ENCODE measurements around the gene IGF2R. TPM values are rescaled to one million over a fixed set of nuclear protein-coding genes. Genes with fewer than 3 reads are reported as not detected.

The IGF2R gene
- total RNA-seq, 1 experiment from 2014 or later, result 127 TPM

DNA sequence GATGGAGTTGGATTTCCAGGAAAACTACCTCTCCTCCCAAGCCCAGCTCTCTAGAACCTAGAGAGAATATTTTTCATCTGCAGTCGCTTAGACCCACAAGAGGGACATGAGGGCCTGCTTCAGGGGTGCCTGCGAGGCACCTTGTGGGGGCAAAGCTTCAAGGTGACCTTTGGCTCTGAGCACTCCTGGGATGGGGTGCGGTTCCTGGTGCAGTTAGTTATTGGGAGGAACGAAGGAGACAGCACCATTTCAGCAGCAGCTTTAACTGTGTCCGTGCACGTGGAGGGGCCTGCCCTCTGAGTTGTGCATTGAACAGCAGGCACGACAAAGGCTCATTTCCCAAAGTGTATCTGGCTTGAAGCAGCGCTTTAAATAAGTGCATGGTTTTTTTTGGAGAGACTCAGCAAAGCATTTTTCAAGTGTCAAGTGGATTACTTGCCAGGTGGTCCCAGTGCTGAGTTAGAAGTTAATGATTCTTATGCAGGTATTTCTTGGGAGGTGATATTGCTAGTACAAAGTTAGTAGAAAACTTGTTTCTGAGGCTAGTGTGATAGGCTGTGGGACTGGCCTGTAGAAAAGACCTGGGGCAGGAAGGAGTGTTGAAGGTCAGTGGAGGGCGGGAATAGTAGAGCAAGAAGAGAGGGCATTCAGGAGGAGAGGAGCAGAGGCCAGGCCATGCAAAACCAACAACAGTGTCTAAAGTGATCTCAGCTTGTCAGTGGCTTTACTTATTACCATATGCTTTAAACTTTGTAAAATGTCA is 3.8 kb downstream of the IGF2R start:
- Mint-ChIP-seq H3K36me3 (ENCODE audit: insufficient read depth, unreplicated experiment) (peaks cover 23% of the 10 kb centered on the region), H3K27ac (ENCODE audit: unreplicated experiment) (no peak overlapping the region), H3K4me1 (ENCODE audit: low read depth, unreplicated experiment) (peaks cover 46% of the 10 kb centered on the region), H3K9me3 (ENCODE audit: low read depth, unreplicated experiment) (no peaks in the 10 kb centered on the region), H3K27me3 (ENCODE audit: unreplicated experiment) (no peaks in the 10 kb centered on the region), H3K4me3 (ENCODE audit: low read depth, unreplicated experiment) (no peak overlapping the region)
- intact Hi-C loops (cut with micrococcal nuclease; ENCODE audit: unreplicated experiment), result no loop called here
- no peak for DNase-seq
- CTCF ChIA-PET, result no interaction called here
- BruUV-seq (replicated peaks), result no TSS peak
- TF ChIP-seq CTCF (IDR thresholded peaks at IDR 0.05; ENCODE audit: unreplicated experiment), result no peak

DNA sequence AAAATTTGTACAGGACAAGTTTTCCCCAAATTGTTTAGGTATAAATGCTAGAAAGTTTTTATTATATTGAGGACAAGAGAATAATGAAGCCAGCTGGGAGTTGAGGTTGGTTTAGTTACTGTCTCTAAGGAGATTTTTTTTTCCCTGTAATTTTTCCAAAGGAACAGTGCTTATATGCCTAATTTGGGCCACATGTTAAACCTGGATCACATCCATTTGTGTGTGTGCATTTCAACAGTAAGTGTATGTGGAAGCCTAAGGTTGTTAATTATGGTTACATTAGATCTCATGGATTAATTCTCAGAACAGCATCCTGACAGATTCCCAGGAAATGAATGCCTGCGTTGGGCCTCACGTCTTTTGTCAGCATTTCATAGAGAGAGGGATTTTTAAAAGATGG is 4.5 kb downstream of the IGF2R start:
- CTCF ChIA-PET, result no interaction called here
- H3K9me3 Mint-ChIP-seq (ENCODE audit: low read depth, unreplicated experiment), result no peaks in the 10 kb centered on the region
- no peak overlapping the region for H3K4me3 Mint-ChIP-seq (ENCODE audit: low read depth, unreplicated experiment)
- BruUV-seq (replicated peaks), result no TSS peak
- DNase-seq, result no peak
- intact Hi-C loops (cut with micrococcal nuclease; ENCODE audit: unreplicated experiment), result no loop called here
- no peaks in the 10 kb centered on the region for H3K27me3 Mint-ChIP-seq (ENCODE audit: unreplicated experiment)
- TF ChIP-seq CTCF (IDR thresholded peaks at IDR 0.05; ENCODE audit: unreplicated experiment), result no peak
- H3K27ac Mint-ChIP-seq (ENCODE audit: unreplicated experiment), result no peak overlapping the region
- peaks cover 26% of the 10 kb centered on the region for H3K36me3 Mint-ChIP-seq (ENCODE audit: insufficient read depth, unreplicated experiment)
- peaks cover 49% of the 10 kb centered on the region for H3K4me1 Mint-ChIP-seq (ENCODE audit: low read depth, unreplicated experiment)

DNA sequence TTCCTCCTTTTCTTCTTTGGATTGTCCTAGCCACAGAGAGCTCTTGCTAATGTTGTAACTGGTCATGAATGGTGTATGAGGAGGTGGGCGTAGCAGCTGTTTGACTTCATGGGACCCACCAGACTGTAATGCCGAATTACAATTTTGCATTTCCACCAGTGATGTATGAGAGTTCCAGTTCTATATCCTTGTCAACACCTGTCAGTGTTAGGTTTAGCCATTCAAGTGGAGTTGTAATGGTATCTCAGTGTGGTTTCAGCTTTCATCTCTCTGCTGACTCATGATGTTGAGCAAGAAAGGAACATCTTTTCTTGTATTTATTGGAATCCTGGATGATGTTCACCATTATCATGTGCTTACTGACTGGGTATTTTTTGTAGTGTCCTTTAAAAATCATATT is 5.1 kb downstream of the IGF2R start:
- no TSS peak for BruUV-seq (replicated peaks)
- DNase-seq, result no peak
- Mint-ChIP-seq H3K27me3 (ENCODE audit: unreplicated experiment) (no peaks in the 10 kb centered on the region), H3K27ac (ENCODE audit: unreplicated experiment) (no peak overlapping the region), H3K36me3 (ENCODE audit: insufficient read depth, unreplicated experiment) (peaks cover 26% of the 10 kb centered on the region), H3K9me3 (ENCODE audit: low read depth, unreplicated experiment) (no peaks in the 10 kb centered on the region), H3K4me3 (ENCODE audit: low read depth, unreplicated experiment) (no peak overlapping the region), H3K4me1 (ENCODE audit: low read depth, unreplicated experiment) (peaks cover 55% of the 10 kb centered on the region)
- TF ChIP-seq CTCF (IDR thresholded peaks at IDR 0.05; ENCODE audit: unreplicated experiment), result no peak
- CTCF ChIA-PET, result interaction anchor here (0.9 kb wide), 1 partner anchor 9 kb away, joined by 3 read pairs; no protein-coding TSS in a partner anchor
- intact Hi-C loops (cut with micrococcal nuclease; ENCODE audit: unreplicated experiment), result no loop called here

- BruUV-seq (replicated peaks), result no TSS peak
- no peak for DNase-seq
- H3K27me3 Mint-ChIP-seq (ENCODE audit: unreplicated experiment), result no peaks in the 10 kb centered on the region
- no peaks in the 10 kb centered on the region for H3K9me3 Mint-ChIP-seq (ENCODE audit: low read depth, unreplicated experiment)
- H3K4me3 Mint-ChIP-seq (ENCODE audit: low read depth, unreplicated experiment), result no peak overlapping the region
- H3K27ac Mint-ChIP-seq (ENCODE audit: unreplicated experiment), result no peak overlapping the region
- H3K36me3 Mint-ChIP-seq (ENCODE audit: insufficient read depth, unreplicated experiment), result peaks cover 24% of the 10 kb centered on the region
- CTCF ChIA-PET, result no interaction called here
- TF ChIP-seq CTCF (IDR thresholded peaks at IDR 0.05; ENCODE audit: unreplicated experiment), result no peak
- H3K4me1 Mint-ChIP-seq (ENCODE audit: low read depth, unreplicated experiment), result peaks cover 64% of the 10 kb centered on the region
- intact Hi-C loops (cut with micrococcal nuclease; ENCODE audit: unreplicated experiment), result no loop called here
Measured at GRCh38 chr6:159974932-159975331, 6.0 kb downstream of the IGF2R start.

All from Calu3 (cell line).